DMS53 (cell line): ENCODE measurements around the gene IL17RD.

Experiments used
- DNase-seq: peaks from one replicate; lab custom pipeline; 2025; lab: John Stamatoyannopoulos, UW

IL17RD gene

GRCh38 chr3:57130571-57131209 lies 34.5 kb downstream of the IL17RD start:
- DNase-seq: peak; percentile 77

GRCh38 chr3:57128826-57129667 lies 36.1 kb downstream of the IL17RD start:
- no peak for DNase-seq

GRCh38 chr3:57127891-57128518 lies 37.1 kb downstream of the IL17RD start:
- DNase-seq: no peak

GRCh38 chr3:57126244-57126643 lies 38.9 kb downstream of the IL17RD start:
- no peak for DNase-seq

GRCh38 chr3:57120451-57121174 lies 44.5 kb downstream of the IL17RD start:
- DNase-seq: no peak

- DNase-seq: no peak
Measured at GRCh38 chr3:57120040-57120439, 45.1 kb downstream of the IL17RD start.

GRCh38 chr3:57118254-57118653 lies 46.9 kb downstream of the IL17RD start:
- no peak for DNase-seq

GRCh38 chr3:57116501-57116900 lies 48.7 kb downstream of the IL17RD start:
- no peak for DNase-seq

GRCh38 chr3:57112206-57112605 lies 52.9 kb downstream of the IL17RD start:
- peak; percentile 0 for DNase-seq

GRCh38 chr3:57110798-57111197 lies 54.4 kb downstream of the IL17RD start:
- DNase-seq: peak; percentile 36

GRCh38 chr3:57110214-57110613 lies 54.9 kb downstream of the IL17RD start:
- no peak for DNase-seq

GRCh38 chr3:57109437-57110199 lies 55.5 kb downstream of the IL17RD start:
- DNase-seq: no peak

- DNase-seq: no peak
Measured at GRCh38 chr3:57108684-57109083, 56.5 kb downstream of the IL17RD start.

GRCh38 chr3:57105585-57105984 lies 59.6 kb downstream of the IL17RD start:
- DNase-seq: no peak

- peak; percentile 68 for DNase-seq
Measured at GRCh38 chr3:57100046-57100695, 65.0 kb downstream of the IL17RD start.

- no peak for DNase-seq
Measured at GRCh38 chr3:57098418-57099310, 66.5 kb downstream of the IL17RD start.

- no peak for DNase-seq
Measured at GRCh38 chr3:57097536-57097935, 67.6 kb downstream of the IL17RD start.

GRCh38 chr3:57095363-57095762 lies 69.8 kb downstream of the IL17RD start:
- no peak for DNase-seq

GRCh38 chr3:57094575-57094974 lies 70.6 kb downstream of the IL17RD start:
- no peak for DNase-seq

GRCh38 chr3:57093971-57094535 lies 71.1 kb downstream of the IL17RD start:
- DNase-seq: no peak
